GM12878 (cell line): Measurements from ENCODE around the gene PHRF1.

Source experiments
- HCFC1 ChIP-seq: fragments of 150-350 bp; IDR thresholded peaks from 2 replicates; pipeline ENCODE4 v1.6.1; 2014; ENCODE audit warnings: low read length
- HDAC2 ChIP-seq: fragments of 200-600 bp; sonication (generic); IDR thresholded peaks from 2 replicates; pipeline ENCODE4 v1.6.1; 2017
- MTA3 ChIP-seq: IDR thresholded peaks from 2 replicates; pipeline ENCODE4 v1.6.1; 2012; ENCODE audit warnings: low read length, inconsistent platforms, borderline replicate concordance

GRCh38 chr11:592501-592900 lies 16.2 kb downstream of the PHRF1 start:
- no peak for TF ChIP-seq MTA3
- TF ChIP-seq HCFC1: no peak
- TF ChIP-seq HDAC2: no peak
